ENCODE results near the gene TBC1D23.
"Not testable (repeated sequence)": the region's sequence is repeated elsewhere in the genome, so short reads cannot be mapped to it uniquely, and the experiment has no call there.

TBC1D23 gene

DNA sequence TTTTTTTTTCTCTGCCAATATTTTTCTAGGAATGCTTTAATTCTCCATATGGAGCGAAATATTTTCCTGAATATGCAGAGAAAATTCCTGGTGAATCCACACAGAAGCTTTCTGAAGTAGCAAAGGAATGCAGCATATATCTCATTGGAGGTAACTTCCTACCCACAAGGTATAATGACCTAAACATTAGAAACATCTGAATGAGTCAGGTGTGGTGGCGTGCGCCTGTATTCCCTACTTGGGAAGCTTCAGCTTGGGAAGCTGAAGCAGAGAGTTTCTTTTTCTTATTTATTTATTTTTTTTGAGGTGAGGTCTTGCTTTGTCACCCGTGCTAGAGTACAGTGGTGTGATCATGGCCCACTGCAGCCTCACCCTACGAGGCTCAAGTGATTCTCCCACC, 79.0 kb downstream of the TBC1D23 start:
- H3K4me3 ChIP-seq (ENCODE audit: low read depth, low read length): no peak overlapping the region
- DNase-seq (ENCODE audit: low read depth): no peak
- TF ChIP-seq, protein P1, sequence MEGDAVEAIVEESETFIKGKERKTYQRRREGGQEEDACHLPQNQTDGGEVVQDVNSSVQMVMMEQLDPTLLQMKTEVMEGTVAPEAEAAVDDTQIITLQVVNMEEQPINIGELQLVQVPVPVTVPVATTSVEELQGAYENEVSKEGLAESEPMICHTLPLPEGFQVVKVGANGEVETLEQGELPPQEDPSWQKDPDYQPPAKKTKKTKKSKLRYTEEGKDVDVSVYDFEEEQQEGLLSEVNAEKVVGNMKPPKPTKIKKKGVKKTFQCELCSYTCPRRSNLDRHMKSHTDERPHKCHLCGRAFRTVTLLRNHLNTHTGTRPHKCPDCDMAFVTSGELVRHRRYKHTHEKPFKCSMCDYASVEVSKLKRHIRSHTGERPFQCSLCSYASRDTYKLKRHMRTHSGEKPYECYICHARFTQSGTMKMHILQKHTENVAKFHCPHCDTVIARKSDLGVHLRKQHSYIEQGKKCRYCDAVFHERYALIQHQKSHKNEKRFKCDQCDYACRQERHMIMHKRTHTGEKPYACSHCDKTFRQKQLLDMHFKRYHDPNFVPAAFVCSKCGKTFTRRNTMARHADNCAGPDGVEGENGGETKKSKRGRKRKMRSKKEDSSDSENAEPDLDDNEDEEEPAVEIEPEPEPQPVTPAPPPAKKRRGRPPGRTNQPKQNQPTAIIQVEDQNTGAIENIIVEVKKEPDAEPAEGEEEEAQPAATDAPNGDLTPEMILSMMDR (conservative IDR thresholded peaks at IDR 0.05; ENCODE audit: low read depth, low read length): no peak

DNA sequence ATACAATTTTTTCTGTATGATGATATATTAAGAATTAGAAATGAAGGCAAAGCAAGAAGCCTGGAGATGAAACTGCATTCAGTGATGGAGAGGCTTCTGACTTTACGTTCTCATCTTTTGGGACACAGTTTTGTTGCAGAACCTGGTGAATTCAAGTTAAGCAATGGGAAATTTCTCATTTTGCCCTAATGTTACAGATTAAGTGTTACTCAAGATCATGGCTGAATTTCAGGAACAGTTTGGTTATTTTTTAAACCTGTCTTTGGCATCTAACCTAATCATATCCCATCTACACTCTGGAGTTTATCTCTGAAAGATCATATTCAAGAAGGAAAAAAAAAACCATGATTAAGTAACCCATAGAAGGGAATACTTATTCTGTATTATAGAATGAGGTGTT, 79.7 kb downstream of the TBC1D23 start:
- no peak overlapping the region for H3K4me3 ChIP-seq (ENCODE audit: low read depth, low read length)
- DNase-seq (ENCODE audit: low read depth): no peak
- TF ChIP-seq, protein P1 (conservative IDR thresholded peaks at IDR 0.05; ENCODE audit: low read depth, low read length): no peak

DNA sequence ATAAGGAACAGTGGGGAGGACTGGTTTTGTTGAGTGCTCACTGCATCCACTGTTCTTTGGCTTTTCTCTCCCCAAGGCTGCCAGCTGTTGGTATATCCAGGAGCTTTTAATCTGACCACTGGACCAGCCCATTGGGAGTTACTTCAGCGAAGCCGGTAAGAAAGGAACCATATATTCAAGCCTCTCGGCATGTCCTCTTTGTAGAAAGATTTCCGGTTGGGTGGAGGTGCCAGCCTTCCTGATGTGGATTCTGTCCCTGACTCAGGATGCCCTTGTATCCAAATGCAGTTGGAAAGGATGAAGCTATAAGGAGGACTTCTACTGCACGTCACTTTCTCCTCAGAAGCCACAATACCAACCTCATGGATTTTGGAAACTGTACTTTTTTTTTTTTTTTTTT, 87.9 kb downstream of the TBC1D23 start:
- H3K4me3 ChIP-seq (ENCODE audit: low read depth, low read length): no peak overlapping the region
- TF ChIP-seq, protein P1 (conservative IDR thresholded peaks at IDR 0.05; ENCODE audit: low read depth, low read length): no peak
- no peak for DNase-seq (ENCODE audit: low read depth)

DNA sequence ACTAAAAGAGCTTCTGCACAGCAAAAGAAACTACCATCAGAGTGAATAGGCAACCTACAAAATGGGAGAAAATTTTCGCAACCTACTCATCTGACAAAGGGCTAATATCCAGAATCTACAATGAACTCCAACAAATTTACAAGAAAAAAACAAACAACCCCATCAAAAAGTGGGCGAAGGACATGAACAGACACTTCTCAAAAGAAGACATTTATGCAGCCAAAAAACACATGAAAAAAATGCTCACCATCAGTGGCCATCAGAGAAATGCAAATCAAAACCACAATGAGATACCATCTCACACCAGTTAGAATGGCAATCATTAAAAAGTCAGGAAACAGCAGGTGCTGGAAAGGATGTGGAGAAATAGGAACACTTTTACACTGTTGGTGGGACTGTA, 91.0 kb downstream of the TBC1D23 start:
- not testable (repeated sequence) for H3K4me3 ChIP-seq (ENCODE audit: low read depth, low read length); DNase-seq (ENCODE audit: low read depth)

DNA sequence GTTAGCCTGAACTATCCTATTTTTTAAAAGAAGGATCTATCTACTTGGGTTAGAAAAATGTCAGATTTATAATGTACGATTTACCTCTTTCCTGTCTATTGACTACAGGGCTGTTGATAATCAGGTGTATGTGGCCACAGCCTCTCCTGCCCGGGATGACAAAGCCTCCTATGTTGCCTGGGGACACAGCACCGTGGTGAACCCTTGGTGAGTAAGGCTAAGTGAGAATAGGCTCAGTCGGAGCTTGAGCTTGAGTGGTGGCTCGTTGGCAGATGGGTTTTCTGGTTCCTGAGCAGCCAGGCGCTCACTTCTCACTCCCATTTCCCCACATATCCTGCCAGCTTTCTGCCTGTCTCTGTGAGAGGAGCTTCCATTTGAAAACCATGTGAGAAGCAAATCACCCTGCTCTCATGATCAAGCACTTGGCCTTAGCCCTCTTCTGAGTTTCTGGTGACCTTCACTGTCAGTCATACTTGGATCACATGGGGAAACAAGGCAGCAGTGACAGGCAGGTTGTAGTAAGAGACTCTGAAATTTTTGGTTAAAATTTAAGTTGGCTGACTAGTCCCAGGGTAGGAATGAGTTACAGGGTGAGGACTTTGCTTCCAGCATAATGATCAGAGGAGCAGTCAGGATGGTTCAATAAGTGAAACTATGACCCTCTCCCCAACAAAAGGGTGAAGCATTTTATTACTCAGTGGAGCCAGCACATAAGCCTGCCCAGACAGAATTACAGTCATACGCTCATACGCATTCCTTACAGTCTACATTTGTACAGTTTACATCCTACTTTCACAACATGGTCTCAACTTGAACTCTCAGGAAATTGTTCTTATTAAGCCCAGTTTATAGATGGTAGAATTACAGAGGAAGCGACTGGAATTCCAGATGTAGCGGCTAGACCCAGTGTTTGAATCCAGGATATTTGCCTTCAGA, 91.8 kb downstream of the TBC1D23 start:
- H3K4me3 ChIP-seq (ENCODE audit: low read depth, low read length): no peak overlapping the region
- TF ChIP-seq, protein P1 (conservative IDR thresholded peaks at IDR 0.05; ENCODE audit: low read depth, low read length): no peak
- peak; percentile 54 for DNase-seq (ENCODE audit: low read depth)

DNA sequence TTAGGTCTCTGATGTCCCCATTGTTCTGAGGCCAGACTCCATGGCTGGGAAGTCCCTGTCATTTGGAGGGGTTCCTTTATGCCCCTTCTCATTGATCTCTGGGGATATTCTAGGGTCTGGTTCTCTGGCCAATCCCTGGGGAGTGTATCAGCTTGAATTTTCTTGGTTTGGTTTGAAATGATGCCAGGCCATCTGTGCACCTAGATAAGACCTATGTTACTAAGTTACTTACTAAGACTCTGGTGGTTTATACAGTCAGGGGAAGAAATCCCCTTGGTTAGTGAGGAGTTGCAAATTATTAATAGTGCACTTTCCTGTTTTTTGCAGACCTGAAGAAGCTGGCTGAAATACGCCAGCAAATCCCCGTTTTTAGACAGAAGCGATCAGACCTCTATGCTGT, 94.1 kb downstream of the TBC1D23 start:
- H3K4me3 ChIP-seq (ENCODE audit: low read depth, low read length): no peak overlapping the region
- DNase-seq (ENCODE audit: low read depth): peak; percentile 33
- TF ChIP-seq, protein P1 (conservative IDR thresholded peaks at IDR 0.05; ENCODE audit: low read depth, low read length): no peak

DNA sequence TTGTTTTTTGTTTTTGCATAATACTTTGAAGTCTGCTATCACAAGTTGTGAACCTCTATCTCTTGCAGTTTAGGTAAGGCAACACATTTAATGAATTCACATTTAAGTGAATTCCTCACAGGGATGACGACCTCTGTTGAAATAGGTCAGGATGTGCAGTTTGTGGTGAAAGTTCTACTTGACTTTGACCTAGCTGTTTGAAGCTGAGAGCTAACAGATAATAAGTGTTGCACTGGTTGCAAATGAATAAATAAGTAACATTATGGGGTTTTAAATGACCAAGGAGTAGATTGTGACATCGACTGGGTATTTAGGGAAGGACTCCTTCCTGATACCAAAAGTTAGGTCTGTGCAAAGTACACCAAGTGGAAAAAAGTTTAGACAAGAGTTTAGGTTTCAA, 97.6 kb downstream of the TBC1D23 start:
- H3K4me3 ChIP-seq (ENCODE audit: low read depth, low read length): no peak overlapping the region
- TF ChIP-seq, protein P1 (conservative IDR thresholded peaks at IDR 0.05; ENCODE audit: low read depth, low read length): no peak
- peak; percentile 28 for DNase-seq (ENCODE audit: low read depth)

Data from choroid plexus epithelial cell (primary cell).